Neutrophil (primary cell): Measurements from ENCODE around the gene HECTD1.

Experiments used
- H3K27ac ChIP-seq: fragments of 200-600 bp; sonication (generic); 2 replicates; pipeline ENCODE4 v1.5.1; 2016; ENCODE audit warnings: mild to moderate bottlenecking, moderate library complexity
- H3K27me3 ChIP-seq: fragments of 200-600 bp; sonication (generic); 2 replicates; pipeline ENCODE4 v1.6.0; 2016; ENCODE audit warnings: mild to moderate bottlenecking
- H3K36me3 ChIP-seq: fragments of 200-600 bp; sonication (generic); 2 replicates; pipeline ENCODE4 v1.5.1; 2017
- H3K4me1 ChIP-seq, 2 experiments: fragments of 200-600 bp in 1 of 2; sonication (generic) in 1 of 2; 1 replicate in 1 of 2; 2 replicates in 1 of 2; pipeline versions ENCODE4 v1.5.1 to v1.6.1; 2013 to 2016; ENCODE audit warnings: low read depth in 1 of 2, low read length in 1 of 2, mild to moderate bottlenecking in 1 of 2, moderate library complexity in 1 of 2; ENCODE audit not compliant: control insufficient read depth in 1 of 2, insufficient read depth in 1 of 2
- H3K4me3 ChIP-seq, 2 experiments: fragments of 200-600 bp in 1 of 2; sonication (generic) in 1 of 2; 1 replicate in 1 of 2; 2 replicates in 1 of 2; pipeline ENCODE4 v1.5.1; 2013 to 2016; ENCODE audit warnings: low read depth in 1 of 2, low read length in 1 of 2, mild to moderate bottlenecking in 1 of 2, moderate library complexity in 1 of 2
- H3K9me3 ChIP-seq: fragments of 200-600 bp; sonication (generic); 2 replicates; pipeline ENCODE4 v1.5.1; 2016
- CTCF ChIP-seq: fragments of 200-600 bp; sonication (generic); IDR thresholded peaks from 2 replicates; pipeline ENCODE4 v1.5.1; 2016; ENCODE audit warnings: antibody characterized with exemption

Gene HECTD1

GRCh38 chr14:31154956-31155355 is 52.6 kb downstream of the HECTD1 start:
- H3K4me1 ChIP-seq = no peaks in the 10 kb centered on the region
- H3K36me3 ChIP-seq = peaks cover 79% of the 10 kb centered on the region
- H3K27me3 ChIP-seq = no peaks in the 10 kb centered on the region
- no peaks in the 10 kb centered on the region for H3K9me3 ChIP-seq
- no peak for TF ChIP-seq CTCF
- no peak overlapping the region for H3K27ac ChIP-seq
- no peak overlapping the region for H3K4me3 ChIP-seq

- H3K4me3 ChIP-seq = no peak overlapping the region
- no peak overlapping the region for H3K27ac ChIP-seq
- H3K4me1 ChIP-seq = no peaks in the 10 kb centered on the region
- H3K27me3 ChIP-seq = no peaks in the 10 kb centered on the region
- H3K36me3 ChIP-seq = peaks cover 91% of the 10 kb centered on the region
- no peaks in the 10 kb centered on the region for H3K9me3 ChIP-seq
- TF ChIP-seq CTCF = no peak
Measured at GRCh38 chr14:31142455-31143087, 65.0 kb downstream of the HECTD1 start.

- TF ChIP-seq CTCF = no peak
- Histone ChIP-seq H3K27ac (no peak overlapping the region), H3K4me3 (no peak overlapping the region), H3K4me1 (no peaks in the 10 kb centered on the region), H3K36me3 (peaks cover 91% of the 10 kb centered on the region), H3K9me3 (no peaks in the 10 kb centered on the region), H3K27me3 (no peaks in the 10 kb centered on the region)
Measured at GRCh38 chr14:31139301-31139847, 68.2 kb downstream of the HECTD1 start.

GRCh38 chr14:31138301-31138700 is 69.3 kb downstream of the HECTD1 start:
- Histone ChIP-seq H3K27me3 (no peaks in the 10 kb centered on the region), H3K4me3 (no peak overlapping the region), H3K4me1 (no peaks in the 10 kb centered on the region), H3K9me3 (no peaks in the 10 kb centered on the region), H3K27ac (no peak overlapping the region), H3K36me3 (peaks cover 90% of the 10 kb centered on the region)
- no peak for TF ChIP-seq CTCF

- H3K9me3 ChIP-seq = no peaks in the 10 kb centered on the region
- peaks cover 94% of the 10 kb centered on the region for H3K36me3 ChIP-seq
- TF ChIP-seq CTCF = no peak
- H3K27ac ChIP-seq = no peak overlapping the region
- H3K4me1 ChIP-seq = no peaks in the 10 kb centered on the region
- H3K4me3 ChIP-seq = no peak overlapping the region
- no peaks in the 10 kb centered on the region for H3K27me3 ChIP-seq
Measured at GRCh38 chr14:31137214-31137889, 70.2 kb downstream of the HECTD1 start.
